HG02973 (cell line): ENCODE data around the gene MYBPH.

ENCODE experiments used
- ATAC-seq: cut with Tn5 transposase; IDR thresholded peaks from one replicate; pipeline ENCODE4 v1.9.1; 2021; ENCODE audit warnings: moderate library complexity; ENCODE audit not compliant: unreplicated experiment

The MYBPH gene

GRCh38 chr1:203175237-203175826, at the start of gene MYBPH:
Gene MYBPH (minus strand): TSS chr1:203175826. CDS start chr1:203175755, 71 bp downstream.
- no peak for ATAC-seq

GRCh38 chr1:203225071-203225470, 49.4 kb upstream of the MYBPH start:
- ATAC-seq: no peak

DNA sequence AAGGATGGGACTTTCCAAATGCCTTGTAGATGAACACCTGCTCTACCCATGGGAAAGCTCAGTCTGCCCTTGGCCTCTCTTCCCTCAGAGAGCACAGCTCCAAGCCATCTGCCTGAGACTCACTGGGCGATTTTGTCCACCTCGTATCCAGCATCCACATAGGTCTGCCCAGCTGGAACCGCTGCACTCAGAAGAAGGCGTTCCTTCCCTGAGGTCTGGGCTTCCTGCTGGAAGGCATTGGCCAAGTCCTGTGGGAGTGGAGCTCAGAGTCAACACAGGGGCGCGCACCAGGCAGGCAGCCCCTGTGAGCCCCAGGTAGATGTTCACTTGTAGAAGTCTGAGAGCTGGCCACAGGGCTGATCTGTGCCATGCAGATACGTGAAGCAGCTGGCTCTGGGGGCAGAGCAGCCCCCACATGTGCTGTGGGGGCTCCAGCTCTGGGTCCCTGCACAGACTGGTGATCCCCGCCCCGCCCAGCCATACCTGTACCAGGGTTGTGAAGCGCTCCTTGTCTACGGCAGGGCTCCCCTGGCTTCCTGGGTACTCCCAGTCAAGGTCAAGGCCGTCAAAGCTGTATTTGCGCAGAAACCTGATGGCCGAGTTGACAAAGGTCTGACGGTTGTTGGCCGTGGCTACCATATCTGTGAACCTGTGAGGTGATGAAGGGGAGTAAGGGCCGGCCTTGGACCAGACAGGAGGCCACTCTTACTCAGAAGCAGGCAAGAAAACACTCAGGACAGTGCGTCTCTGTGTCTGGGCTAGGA, 47.6 kb upstream of the MYBPH start:
- ATAC-seq: no peak

DNA sequence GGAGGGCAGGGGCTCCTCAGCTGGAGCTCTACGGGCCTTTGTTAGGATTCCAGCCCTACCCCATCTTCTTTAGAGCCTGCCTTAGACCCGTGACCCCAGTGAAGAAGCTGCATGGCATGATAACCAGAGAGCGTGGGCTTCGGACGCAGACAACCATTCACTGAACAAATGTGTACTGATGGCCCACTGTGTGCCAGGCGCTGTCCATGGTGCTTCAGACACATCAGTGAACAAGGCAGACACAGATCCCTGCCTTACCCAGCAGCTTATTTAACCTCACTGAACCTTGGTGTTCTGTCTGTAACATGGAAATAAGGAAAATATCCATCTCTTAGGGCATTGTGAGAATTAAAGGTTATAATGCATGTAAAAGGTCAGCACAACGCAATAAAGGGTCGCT, 44.3 kb upstream of the MYBPH start:
- ATAC-seq: no peak

- no peak for ATAC-seq
Observed at GRCh38 chr1:203219171-203219570, 43.5 kb upstream of the MYBPH start.

- ATAC-seq: no peak
Observed at GRCh38 chr1:203217668-203218067, 42.0 kb upstream of the MYBPH start.

DNA sequence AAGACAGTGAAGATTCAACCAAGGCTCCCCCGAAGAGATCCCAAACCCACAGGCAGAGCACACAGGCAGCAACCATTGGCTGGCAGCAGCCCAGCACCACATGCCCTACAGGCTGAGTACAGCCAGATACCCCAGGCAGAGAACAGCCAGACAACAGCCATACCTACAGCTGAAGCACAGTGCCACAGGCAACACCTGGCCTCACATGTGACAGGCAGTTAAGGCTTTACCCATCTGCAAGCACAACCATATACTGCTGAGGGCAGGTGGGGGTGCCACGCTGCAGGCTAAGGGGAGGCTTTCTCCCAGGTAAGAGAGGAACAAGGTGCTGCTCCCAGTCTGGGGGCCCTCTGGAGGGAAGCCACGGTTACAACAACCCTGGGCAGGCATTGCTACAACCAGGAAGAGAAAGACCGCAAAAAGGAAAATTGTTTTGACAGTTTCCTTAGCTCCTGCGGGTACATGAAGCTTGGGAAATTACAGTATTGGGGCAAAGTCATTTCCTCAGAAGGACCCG, 41.6 kb upstream of the MYBPH start:
- ATAC-seq: no peak

- ATAC-seq: no peak
Observed at GRCh38 chr1:203216274-203217138, 40.9 kb upstream of the MYBPH start.

DNA sequence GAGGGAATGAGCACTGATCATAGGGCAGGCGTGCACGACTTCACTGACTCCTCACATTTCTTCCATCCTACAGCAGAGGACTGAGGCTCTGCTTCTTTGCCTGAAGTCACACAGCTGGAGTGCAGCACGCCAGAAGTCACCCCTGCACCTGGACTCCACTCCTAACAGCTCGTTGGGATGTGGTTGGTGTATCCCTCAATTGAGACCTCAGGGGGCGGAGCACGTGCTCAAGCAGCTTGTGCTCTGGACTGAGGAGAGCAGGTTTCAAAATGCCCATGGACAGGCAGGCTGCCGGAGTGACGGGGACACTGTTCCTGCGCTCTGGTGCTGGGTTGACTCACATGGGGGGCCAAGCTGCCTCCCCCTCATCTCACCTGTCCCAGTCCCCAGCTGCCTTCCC, 39.9 kb upstream of the MYBPH start:
- ATAC-seq: no peak

- no peak for ATAC-seq
Observed at GRCh38 chr1:203214871-203215270, 39.2 kb upstream of the MYBPH start.

DNA sequence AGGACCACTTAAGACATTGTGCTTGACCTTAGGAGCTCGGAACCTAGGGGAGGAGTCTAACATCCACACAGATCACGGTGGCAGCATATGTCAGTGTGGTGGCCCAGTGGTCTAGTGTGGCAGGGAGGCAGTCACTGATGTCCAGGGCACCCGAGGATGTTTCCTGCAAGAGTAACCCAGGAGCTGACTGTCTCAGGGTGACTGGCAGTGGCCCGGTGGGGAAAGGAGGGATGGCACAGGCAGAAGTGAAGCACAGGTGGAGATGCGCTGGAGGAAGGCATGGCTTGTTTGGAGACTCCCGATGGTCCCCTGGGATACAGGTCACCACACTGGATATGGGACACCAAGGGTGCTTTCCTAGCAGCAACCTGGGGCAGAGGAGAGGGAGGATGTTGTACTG, 37.5 kb upstream of the MYBPH start:
- no peak for ATAC-seq

- no peak for ATAC-seq
Observed at GRCh38 chr1:203211812-203212211, 36.2 kb upstream of the MYBPH start.

GRCh38 chr1:203210988-203211387, 35.4 kb upstream of the MYBPH start:
- no peak for ATAC-seq

DNA sequence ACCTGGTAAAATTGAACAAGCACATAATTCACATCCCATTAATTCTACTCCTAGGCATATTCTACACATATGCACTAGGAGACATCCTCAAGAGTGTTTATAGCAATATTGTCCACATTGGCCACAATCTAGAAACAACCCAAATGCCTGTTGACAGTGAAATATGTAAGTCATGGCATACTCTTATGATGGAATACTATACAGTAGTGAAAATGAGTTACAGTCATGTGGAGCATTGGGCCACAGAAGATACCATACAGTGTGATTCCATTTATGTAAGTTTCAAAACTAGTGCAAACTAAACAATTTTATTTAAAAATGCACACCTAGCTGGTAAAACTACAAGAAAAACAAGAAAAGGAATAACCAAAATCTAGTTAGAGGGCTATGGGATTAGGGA, 34.7 kb upstream of the MYBPH start:
- ATAC-seq: no peak

DNA sequence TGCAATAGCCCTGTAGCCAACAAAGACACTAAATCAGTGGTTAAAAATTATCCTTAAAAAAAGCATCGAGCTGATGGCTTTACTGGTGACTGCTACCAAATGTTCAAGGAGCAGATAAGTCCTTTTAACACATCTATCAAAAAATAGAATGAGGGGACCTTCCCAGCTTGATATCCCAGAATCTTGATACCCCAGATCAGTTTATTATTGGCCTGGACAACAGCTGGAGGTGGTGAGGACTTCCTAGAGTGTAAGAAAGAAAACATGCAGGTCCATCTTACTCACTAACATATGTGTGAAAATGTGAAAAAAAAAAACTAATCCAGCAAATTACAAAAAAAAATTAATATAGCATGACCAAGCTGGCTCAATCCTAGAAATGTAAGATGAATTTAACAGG, 32.6 kb upstream of the MYBPH start:
- ATAC-seq: no peak

DNA sequence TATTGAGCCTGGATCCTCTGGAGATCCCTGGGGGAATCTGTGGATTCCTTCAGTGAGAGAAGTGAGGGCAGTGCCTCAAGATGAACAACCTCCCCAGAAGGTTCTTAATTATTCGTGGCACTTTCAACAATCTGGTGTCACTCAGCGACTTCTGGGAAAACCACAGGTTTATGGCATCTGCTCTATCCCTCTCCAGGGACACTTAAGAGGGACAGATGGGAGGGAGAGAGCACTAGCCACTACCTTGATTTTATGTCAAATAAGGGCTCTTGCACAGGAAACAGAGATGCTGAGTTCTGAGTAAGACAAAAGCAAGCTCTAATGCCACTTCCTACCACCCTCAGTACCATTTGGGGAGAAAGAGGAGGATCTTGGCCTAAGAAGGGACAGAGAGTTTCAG, 32.1 kb upstream of the MYBPH start:
- no peak for ATAC-seq

DNA sequence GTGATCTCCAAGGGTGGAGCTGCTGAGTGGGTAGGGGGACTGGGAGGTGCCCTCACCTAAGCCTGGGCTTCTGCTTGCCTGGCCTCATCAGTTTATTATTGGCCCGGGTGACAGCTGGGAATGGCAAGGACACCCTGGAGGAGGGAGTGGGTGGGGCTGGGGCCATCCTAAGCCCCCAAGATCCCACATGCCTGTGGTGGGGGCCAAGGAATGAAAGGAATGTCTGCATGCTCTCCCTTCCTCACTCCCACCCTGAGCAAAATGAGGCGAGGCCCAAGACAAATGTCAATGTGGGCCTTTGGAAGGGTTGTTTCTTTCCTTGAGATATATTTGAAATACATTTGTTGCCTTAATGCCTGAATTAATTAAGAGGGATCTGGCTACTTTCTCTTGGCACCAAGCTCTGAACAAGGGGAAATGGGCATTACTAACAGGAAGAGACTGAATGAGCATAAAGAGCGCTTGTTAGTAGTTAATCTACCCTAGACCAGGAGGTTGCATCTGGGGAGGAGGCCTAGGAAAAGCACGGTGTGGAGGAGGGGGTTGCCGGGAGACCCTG, 30.6 kb upstream of the MYBPH start:
- ATAC-seq: no peak

DNA sequence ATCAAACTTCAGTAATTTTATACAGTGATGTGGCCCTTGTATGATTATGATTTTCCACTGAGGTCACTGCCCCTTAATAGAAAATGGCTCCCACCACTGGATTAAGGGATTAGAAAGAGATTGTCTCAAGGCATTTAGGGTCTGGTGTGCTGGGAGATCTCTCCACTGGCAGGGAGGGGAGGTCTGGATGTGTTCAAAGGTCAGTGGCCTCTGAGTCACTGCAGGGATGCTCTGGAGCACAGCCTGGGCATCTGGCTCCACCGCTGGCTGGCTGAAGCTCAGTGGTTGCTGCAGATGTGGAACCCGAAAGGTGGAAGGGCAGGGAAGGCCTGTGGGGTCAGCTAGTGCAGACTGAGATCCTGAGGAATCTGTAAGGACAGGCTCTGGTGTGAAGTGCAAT, 29.1 kb upstream of the MYBPH start:
- no peak for ATAC-seq

DNA sequence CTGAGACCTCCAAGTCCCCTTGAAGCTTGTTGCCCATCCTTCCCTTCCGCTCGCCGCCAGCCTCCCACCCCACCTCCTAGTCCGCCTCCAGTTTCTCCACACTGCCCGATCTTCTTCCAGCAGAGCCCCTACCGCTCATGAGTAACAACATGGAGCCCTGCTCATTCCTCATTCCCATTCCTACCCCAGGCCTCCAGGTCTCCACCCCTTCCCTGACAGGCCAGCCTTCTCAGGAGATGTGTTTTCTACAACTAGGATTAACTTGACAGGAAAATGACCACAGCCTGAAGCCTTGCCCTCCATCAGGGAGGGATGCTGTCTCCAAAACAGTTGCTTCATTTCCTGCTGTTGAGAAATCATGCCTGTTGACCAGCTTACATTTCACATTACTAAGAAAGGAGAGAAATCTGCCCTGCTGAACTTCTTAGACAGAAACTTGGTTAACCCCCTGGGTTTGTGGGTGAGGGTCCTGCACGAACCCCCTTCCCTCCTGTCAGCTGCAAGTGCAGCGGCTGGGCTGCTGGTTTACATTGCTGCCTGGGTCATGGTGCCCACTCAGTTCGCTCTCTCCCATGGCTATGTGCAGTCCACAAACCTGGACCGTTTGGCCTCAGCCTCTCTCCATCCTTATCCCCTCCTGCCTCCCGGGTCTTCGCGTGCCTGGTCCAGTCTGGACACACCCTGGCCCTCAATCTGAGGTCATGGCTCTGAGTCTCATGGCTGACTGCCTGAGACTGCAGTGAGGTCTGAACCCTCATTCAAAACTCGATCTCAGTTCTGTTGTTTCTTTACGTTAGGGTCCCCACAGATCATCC, 27.0 kb upstream of the MYBPH start:
- no peak for ATAC-seq

DNA sequence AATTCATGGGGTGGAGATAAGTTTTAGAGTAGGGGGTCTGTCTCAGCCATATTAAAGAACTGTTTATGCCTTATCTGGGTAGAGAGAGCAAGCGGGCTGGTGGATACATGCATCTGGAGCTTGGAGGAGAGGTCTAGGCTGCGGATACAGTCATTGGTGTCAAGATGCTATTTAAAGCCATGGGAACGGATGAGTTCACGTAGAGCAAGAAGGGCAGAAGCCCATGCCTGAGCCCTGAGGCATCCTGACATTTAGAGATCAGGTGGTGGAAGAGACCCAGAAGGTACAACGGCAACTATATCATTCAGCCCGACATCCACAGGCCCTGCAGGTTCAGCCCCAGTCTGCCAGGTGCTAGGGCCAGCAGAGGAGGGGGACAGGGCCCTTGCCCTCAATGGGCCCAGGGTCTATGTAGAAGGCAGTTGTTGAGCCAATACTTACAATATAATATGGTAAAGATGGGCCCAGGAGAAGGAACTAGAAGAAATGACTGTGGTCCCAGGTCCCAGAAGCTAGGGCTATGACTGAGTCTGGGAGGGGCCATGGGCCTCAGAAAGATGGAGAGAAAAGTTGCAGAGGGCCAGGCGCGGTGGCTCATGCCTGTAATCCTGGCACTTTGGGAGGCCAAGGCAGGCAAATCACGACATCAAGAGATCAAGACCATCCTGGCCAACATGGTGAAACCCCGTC, 26.0 kb upstream of the MYBPH start:
- no peak for ATAC-seq
